HCT116 (cell line): Measurements from ENCODE around the gene OVCH2. TPM values are rescaled to one million over a fixed set of nuclear protein-coding genes. Genes with fewer than 3 reads are reported as not detected.

ENCODE experiments used
- ATAC-seq: fragments of 200-7000 bp; cut with Tn5 transposase; 2 replicates; pipeline ENCODE4 v1.9.1; 2020; ENCODE audit warnings: mild to moderate bottlenecking, moderate library complexity
- BruUV-seq: library from RNA; stranded (reverse); fragments of 400-500 nt; replicated peaks from 2 replicates; lab custom pipeline; 2021; lab: Mats Ljungman, UMichigan
- CTCF ChIA-PET: fragments of 300-600 bp; sonication (Branson Sonifier 250); formaldehyde crosslinking; loops from one replicate; lab custom pipeline; 2021; ENCODE audit warnings: antibody characterized with exemption; lab: Charles Lee
- POLR2A ChIA-PET: fragments of 300-600, 350-600 bp; sonication (Branson Sonifier 250); formaldehyde crosslinking; loops from one replicate; lab custom pipeline; 2021; ENCODE audit warnings: antibody characterized with exemption; lab: Charles Lee
- RAD21 ChIA-PET, 2 experiments: fragments of 300-600 bp; sonication (Branson Sonifier 250); formaldehyde crosslinking; loops; one replicate each; lab custom pipeline; 2023; ENCODE audit warnings: low total read pairs in 2 of 2; ENCODE audit not compliant: uncharacterized antibody in 2 of 2, unreplicated experiment in 2 of 2, low non-redundant PET in 1 of 2; lab: Charles Lee
- DNase-seq: peaks from one replicate; pipeline ENCODE4 v3.0.0-alpha.2; 2010; ENCODE audit warnings: low read depth, low spot score
- H2AFZ ChIP-seq: fragments of 200-600 bp; shearing (Covaris generic), sonication (generic); 2 replicates; pipeline ENCODE4 v1.6.1; 2017; ENCODE audit warnings: low read depth, mixed run types, mixed read lengths, antibody characterized with exemption, low read length; ENCODE audit not compliant: poor library complexity, severe bottlenecking
- H3K27ac ChIP-seq: 2 replicates; pipeline ENCODE4 v1.5.1; 2012; ENCODE audit warnings: low read depth, low read length
- H3K27me3 ChIP-seq: fragments of 200-600 bp; sonication (generic); 2 replicates; pipeline ENCODE4 v1.6.1; 2016; ENCODE audit warnings: mixed run types, low read length, mixed read lengths; ENCODE audit not compliant: insufficient read depth
- H3K36me3 ChIP-seq, 2 experiments: fragments of 200-500 bp in 1 of 2; fragments of 200-600 bp in 1 of 2; sonication (Bioruptor generic) in 1 of 2; sonication (generic) in 1 of 2; 2 replicates each; pipeline versions ENCODE4 v1.5.1 to v1.6.1; 2014 to 2016; ENCODE audit warnings: low read length in 2 of 2, inconsistent platforms in 1 of 2, mixed read lengths in 1 of 2, mixed run types in 1 of 2; ENCODE audit not compliant: insufficient read depth in 2 of 2, control insufficient read depth in 1 of 2
- H3K4me1 ChIP-seq, 2 experiments: fragments of 200-600 bp in 1 of 2; sonication (generic) in 1 of 2; 2 replicates each; pipeline versions ENCODE4 v1.5.1 to v1.6.1; 2012 to 2017; ENCODE audit warnings: low read length in 2 of 2, inconsistent platforms in 1 of 2, mild to moderate bottlenecking in 1 of 2, mixed read lengths in 1 of 2, mixed run types in 1 of 2, moderate library complexity in 1 of 2; ENCODE audit not compliant: insufficient read depth in 2 of 2, control insufficient read depth in 1 of 2
- H3K4me2 ChIP-seq: fragments of 200-600 bp; sonication (generic); 2 replicates; pipeline ENCODE4 v1.6.1; 2017; ENCODE audit warnings: mixed run types, low read length, mixed read lengths
- H3K4me3 ChIP-seq, 2 experiments: fragments of 200-600 bp in 1 of 2; sonication (generic) in 1 of 2; replicated peaks in 1 of 2; 2 replicates each; pipeline ENCODE4 v1.5.1; 2011 to 2016; ENCODE audit warnings: low read length in 2 of 2, control low read depth in 1 of 2, low read depth in 1 of 2, mild to moderate bottlenecking in 1 of 2, mixed read lengths in 1 of 2, mixed run types in 1 of 2
- H3K79me2 ChIP-seq: fragments of 200-600 bp; sonication (generic); 2 replicates; pipeline ENCODE4 v1.6.1; 2017; ENCODE audit warnings: mild to moderate bottlenecking, mixed run types, low read length, moderate library complexity, mixed read lengths; ENCODE audit not compliant: insufficient read depth
- H3K9ac ChIP-seq: fragments of 200-600 bp; sonication (generic); 2 replicates; pipeline ENCODE4 v1.6.1; 2016; ENCODE audit warnings: low read length, mixed read lengths
- H3K9me2 ChIP-seq: fragments of 200-600 bp; sonication (generic), shearing (Covaris generic); 2 replicates; pipeline ENCODE4 v1.6.1; 2017; ENCODE audit warnings: mixed run types, mild to moderate bottlenecking, moderate library complexity; ENCODE audit not compliant: insufficient read depth
- H3K9me3 ChIP-seq, 2 experiments: fragments of 200-500 bp in 1 of 2; fragments of 200-600 bp in 1 of 2; sonication (Bioruptor generic) in 1 of 2; sonication (generic) in 1 of 2; 2 replicates each; pipeline ENCODE4 v1.6.1; 2014 to 2017; ENCODE audit warnings: low read length in 2 of 2, mixed read lengths in 2 of 2, inconsistent platforms in 1 of 2, low read depth in 1 of 2, mild to moderate bottlenecking in 1 of 2, mixed run types in 1 of 2, moderate library complexity in 1 of 2; ENCODE audit not compliant: control insufficient read depth in 1 of 2, insufficient read depth in 1 of 2
- H4K20me1 ChIP-seq: fragments of 200-600 bp; sonication (generic), shearing (Covaris generic); 2 replicates; pipeline ENCODE4 v1.6.1; 2017; ENCODE audit warnings: mixed run types, mild to moderate bottlenecking, moderate library complexity; ENCODE audit not compliant: insufficient read depth
- EGR1 ChIP-seq: IDR thresholded peaks from 2 replicates; pipeline ENCODE4 v1.6.1; 2012; ENCODE audit warnings: low read depth
- FOSL1 ChIP-seq: IDR thresholded peaks from 2 replicates; pipeline ENCODE4 v1.6.1; 2012; ENCODE audit warnings: low read depth
- JUND ChIP-seq: IDR thresholded peaks from 2 replicates; pipeline ENCODE4 v1.6.1; 2012
- MAX ChIP-seq: IDR thresholded peaks from 2 replicates; pipeline ENCODE4 v1.6.1; 2012
- POLR2AphosphoS5 ChIP-seq: IDR thresholded peaks from 2 replicates; pipeline ENCODE4 v1.6.1; 2011; ENCODE audit warnings: mild to moderate bottlenecking, low read depth, low read length, moderate library complexity
- RAD21 ChIP-seq: IDR thresholded peaks from 2 replicates; pipeline ENCODE4 v1.6.1; 2012; ENCODE audit warnings: low read depth, mild to moderate bottlenecking
- REST ChIP-seq: IDR thresholded peaks from 2 replicates; pipeline ENCODE4 v1.6.1; 2012; ENCODE audit warnings: low read depth
- SIN3A ChIP-seq: IDR thresholded peaks from 2 replicates; pipeline ENCODE4 v1.6.1; 2012; ENCODE audit warnings: low read depth
- intact Hi-C: fragments of 100-400 bp; cut with micrococcal nuclease; formaldehyde crosslinking; loops from 2 replicates; pipeline ENCODE4 v1.10.0; 2022
- total RNA-seq: library from RNA; stranded (reverse); gene quantifications from one replicate; pipeline ENCODE4 v1.2.1, GENCODE V29; 2021; ENCODE audit not compliant: unreplicated experiment
- TF ChIP-seq, protein P1 (sequence below), 3 experiments: fragments of 200-600 bp in 1 of 3; sonication (generic) in 1 of 3; IDR thresholded peaks in 2 of 3; conservative IDR thresholded peaks in 1 of 3; 2 replicates each; pipeline ENCODE4 v1.5.1; 2012 to 2017; ENCODE audit warnings: low read depth in 2 of 3, low read length in 2 of 3, antibody characterized with exemption in 1 of 3, borderline replicate concordance in 1 of 3, control low read depth in 1 of 3, mild to moderate bottlenecking in 1 of 3, mixed read lengths in 1 of 3, mixed run types in 1 of 3, moderate library complexity in 1 of 3; ENCODE audit not compliant: insufficient read depth in 1 of 3

Gene OVCH2
- total RNA-seq, 1 experiment from 2014 or later, result not detected

DNA sequence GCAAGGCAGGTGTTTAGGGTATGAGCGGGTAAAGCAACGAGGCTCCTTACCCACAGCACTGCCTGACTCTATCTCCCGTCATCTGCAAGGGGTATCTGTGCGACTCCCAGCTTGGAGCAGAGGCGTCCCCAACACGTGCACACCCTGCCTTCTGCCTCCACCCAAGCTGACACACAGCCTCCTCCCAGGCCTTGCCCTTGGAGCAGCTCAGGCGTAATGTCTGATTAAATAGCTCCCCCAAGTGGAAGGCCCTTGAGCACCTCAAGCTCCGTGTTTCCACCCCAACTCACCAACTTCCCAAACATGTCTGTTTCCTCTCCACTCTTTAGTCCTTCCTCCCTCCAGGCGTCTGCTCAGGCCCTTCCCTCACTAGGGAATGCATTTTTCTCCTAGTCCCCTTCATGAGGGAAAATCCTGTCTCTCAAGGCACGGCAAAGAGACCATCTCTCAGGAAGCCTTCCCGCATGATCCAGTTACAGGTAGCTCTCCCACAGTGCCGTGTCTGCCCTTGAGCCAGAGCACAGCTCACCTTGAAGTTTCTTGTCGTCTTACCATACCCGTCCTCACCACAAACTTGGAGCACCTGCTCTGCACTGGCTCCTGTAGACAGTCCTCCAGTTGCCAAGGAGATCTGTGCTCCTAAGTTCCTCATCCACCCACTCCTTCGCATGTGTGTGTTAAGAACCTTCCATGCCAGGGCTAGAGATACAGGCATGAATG lies 48.8 kb downstream of the OVCH2 start:
- TF ChIP-seq POLR2AphosphoS5 (no peak), RAD21 (peak; percentile 85)
- TF ChIP-seq, protein P1, sequence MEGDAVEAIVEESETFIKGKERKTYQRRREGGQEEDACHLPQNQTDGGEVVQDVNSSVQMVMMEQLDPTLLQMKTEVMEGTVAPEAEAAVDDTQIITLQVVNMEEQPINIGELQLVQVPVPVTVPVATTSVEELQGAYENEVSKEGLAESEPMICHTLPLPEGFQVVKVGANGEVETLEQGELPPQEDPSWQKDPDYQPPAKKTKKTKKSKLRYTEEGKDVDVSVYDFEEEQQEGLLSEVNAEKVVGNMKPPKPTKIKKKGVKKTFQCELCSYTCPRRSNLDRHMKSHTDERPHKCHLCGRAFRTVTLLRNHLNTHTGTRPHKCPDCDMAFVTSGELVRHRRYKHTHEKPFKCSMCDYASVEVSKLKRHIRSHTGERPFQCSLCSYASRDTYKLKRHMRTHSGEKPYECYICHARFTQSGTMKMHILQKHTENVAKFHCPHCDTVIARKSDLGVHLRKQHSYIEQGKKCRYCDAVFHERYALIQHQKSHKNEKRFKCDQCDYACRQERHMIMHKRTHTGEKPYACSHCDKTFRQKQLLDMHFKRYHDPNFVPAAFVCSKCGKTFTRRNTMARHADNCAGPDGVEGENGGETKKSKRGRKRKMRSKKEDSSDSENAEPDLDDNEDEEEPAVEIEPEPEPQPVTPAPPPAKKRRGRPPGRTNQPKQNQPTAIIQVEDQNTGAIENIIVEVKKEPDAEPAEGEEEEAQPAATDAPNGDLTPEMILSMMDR (IDR thresholded peaks at IDR 0.05 in 2 of 3, conservative IDR thresholded peaks at IDR 0.05 in 1 of 3; ENCODE audit: borderline replicate concordance in 1 of 3, insufficient read depth in 1 of 3, low read depth in 2 of 3, low read length in 2 of 3), result peak; percentile 43 to 67 (median 49); a peak in 5 of 6 replicates
- Histone ChIP-seq H3K4me1 (no peaks in the 10 kb centered on the region), H3K9ac (no peak overlapping the region), H2AFZ (no peak overlapping the region), H3K27ac (no peak overlapping the region), H3K79me2 (no peaks in the 10 kb centered on the region), H3K27me3 (no peaks in the 10 kb centered on the region), H3K4me2 (no peak overlapping the region), H3K4me3 (no peak overlapping the region), H4K20me1 (no peaks in the 10 kb centered on the region), H3K36me3 (no peaks in the 10 kb centered on the region), H3K9me3 (no peaks in the 10 kb centered on the region), H3K9me2 (no peaks in the 10 kb centered on the region)
- intact Hi-C loops, result loop anchor here (1.0 to 2.0 kb wide), 2 partner anchors 87 to 108 kb away; no protein-coding TSS in a partner anchor
- peak; percentile 28 for DNase-seq
- no TSS peak for BruUV-seq
- ChIA-PET POLR2A (no interaction called here), CTCF (interaction anchor here (0.7 to 2.0 kb wide), 11 partner anchors 9 to 564 kb away, joined by 3 to 52 read pairs (median 9); partner anchors contain the start of gene PPFIBP2), RAD21 (interaction anchor here (0.9 to 2.7 kb wide), 4 partner anchors 86 to 144 kb away, joined by 4 to 16 read pairs (median 10); partner anchors contain the start of gene PPFIBP2 (in 1 of the 2))
- peak; percentile 93 for ATAC-seq

- no peak overlapping the region for H3K9ac ChIP-seq
- DNase-seq (no peak), ATAC-seq (no peak)
- H3K9me2 ChIP-seq, result no peaks in the 10 kb centered on the region
- no peaks in the 10 kb centered on the region for H3K4me1 ChIP-seq
- H3K79me2 ChIP-seq, result no peaks in the 10 kb centered on the region
- POLR2A ChIA-PET, result no interaction called here
- H3K27ac ChIP-seq, result no peak overlapping the region
- no peaks in the 10 kb centered on the region for H3K9me3 ChIP-seq
- no TSS peak for BruUV-seq
- no peak overlapping the region for H2AFZ ChIP-seq
- CTCF ChIA-PET, result interaction anchor here (0.7 to 2.0 kb wide), 11 partner anchors 9 to 563 kb away, joined by 3 to 52 read pairs (median 9); partner anchors contain the start of gene PPFIBP2
- intact Hi-C loops, result loop anchor here (1.0 to 2.0 kb wide), 2 partner anchors 86 to 107 kb away; no protein-coding TSS in a partner anchor
- H3K27me3 ChIP-seq, result no peaks in the 10 kb centered on the region
- no peaks in the 10 kb centered on the region for H4K20me1 ChIP-seq
- H3K36me3 ChIP-seq, result no peaks in the 10 kb centered on the region
- RAD21 ChIA-PET, result interaction anchor here (0.9 to 2.7 kb wide), 4 partner anchors 85 to 143 kb away, joined by 4 to 16 read pairs (median 10); partner anchors contain the start of gene PPFIBP2 (in 1 of the 2)
- H3K4me3 ChIP-seq, result no peak overlapping the region
- H3K4me2 ChIP-seq, result no peak overlapping the region
- TF ChIP-seq, protein P1 (IDR thresholded peaks at IDR 0.05 in 2 of 3, conservative IDR thresholded peaks at IDR 0.05 in 1 of 3; ENCODE audit: borderline replicate concordance in 1 of 3, insufficient read depth in 1 of 3, low read depth in 2 of 3, low read length in 2 of 3), result no peak
- no peak for TF ChIP-seq FOSL1
- TF ChIP-seq JUND, result no peak
- TF ChIP-seq SIN3A, result no peak
- TF ChIP-seq MAX, result no peak
- no peak for TF ChIP-seq EGR1
- TF ChIP-seq REST, result no peak
Measured at GRCh38 chr11:7656704-7657103, 49.6 kb downstream of the OVCH2 start.
